Urinary bladder (tissue), 4 donors: Measurements from ENCODE around the gene CPLANE2. TPM values are rescaled to one million over a fixed set of nuclear protein-coding genes. Genes with fewer than 3 reads are reported as not detected.
"Not testable (repeated sequence)": the region's sequence is repeated elsewhere in the genome, so short reads cannot be mapped to it uniquely, and the experiment has no call there.

Experiments
- DNase-seq: peaks from one replicate; pipeline ENCODE4 v3.0.0-alpha.2; 2015; ENCODE audit errors: extremely low spot score
- H3K27ac ChIP-seq: one replicate; pipeline ENCODE4 v1.5.1; 2013; ENCODE audit warnings: low read depth, mild to moderate bottlenecking, moderate library complexity
- H3K36me3 ChIP-seq: one replicate; pipeline ENCODE4 v1.6.1; 2013; ENCODE audit warnings: mild to moderate bottlenecking, moderate library complexity; ENCODE audit not compliant: insufficient read depth
- H3K4me1 ChIP-seq: one replicate; pipeline ENCODE4 v1.6.1; 2013; ENCODE audit warnings: mild to moderate bottlenecking, moderate library complexity; ENCODE audit not compliant: insufficient read depth
- H3K4me3 ChIP-seq: one replicate; pipeline ENCODE4 v1.5.1; 2013; ENCODE audit warnings: low read depth, low read length
- WGBS: extraction: QIAGEN DNeasy Blood & Tissue Kit; methylation state at CpG from one replicate; pipeline ENCODE4 v1.1.7; 2013; 5-methylcytosine and 5-hydroxymethylcytosine counted together
- polyA plus RNA-seq: library from polyadenylated mRNA; stranded (reverse); fragments of 200-250 nt; gene quantifications from one replicate; pipeline ENCODE4 v1.2.3, GENCODE V29; 2013
- total RNA-seq: library from RNA; depleted of rRNA; stranded (reverse); fragments of >200 nt; gene quantifications from one replicate; pipeline ENCODE4 v1.2.3, GENCODE V29; 2014
- donor health status: healthy with polysubstance abuse.
- donor health status: healthy.

The CPLANE2 gene
- total and polyA plus RNA-seq, 2 donors: 3.2 to 8.5 TPM

- DNase-seq: no peak
- WGBS: 92% methylated on average over 35 of the region's 35 CpGs
These were observed 5.4 kb downstream of the CPLANE2 start for GRCh38 chr1:16231331-16232315.

DNA sequence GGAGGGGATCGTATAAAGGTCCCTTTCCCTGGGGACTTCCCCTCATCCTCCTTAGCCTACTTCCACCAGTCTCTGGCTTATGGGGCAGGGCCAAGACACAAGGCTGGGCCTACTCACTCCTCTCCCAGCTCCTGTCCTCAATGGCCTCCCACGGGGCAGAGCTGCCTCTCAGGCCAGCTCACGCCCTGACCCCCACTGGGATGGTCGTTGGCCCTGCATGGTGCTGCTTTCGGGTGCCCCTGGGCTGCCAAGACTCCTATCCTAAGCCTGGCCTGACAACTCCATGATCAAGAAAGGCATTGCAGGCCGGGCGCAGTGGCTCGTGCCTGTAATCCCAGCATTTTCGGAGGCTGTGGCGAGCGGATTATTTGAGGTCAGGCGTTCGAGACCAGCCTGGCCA, 6.2 kb downstream of the CPLANE2 start:
- H3K36me3 ChIP-seq: no peaks in the 10 kb centered on the region
- DNase-seq: no peak
- no peak overlapping the region for H3K27ac ChIP-seq
- H3K4me3 ChIP-seq: no peak overlapping the region
- 91% methylated on average over 13 of the region's 13 CpGs for WGBS
- no peaks in the 10 kb centered on the region for H3K4me1 ChIP-seq

More at GRCh38 chr1:16231331-16232315, 5.4 kb downstream of the CPLANE2 start:
- H3K36me3 ChIP-seq: no peaks in the 10 kb centered on the region
- no peaks in the 10 kb centered on the region for H3K4me1 ChIP-seq
- no peak overlapping the region for H3K27ac ChIP-seq
- H3K4me3 ChIP-seq: no peak overlapping the region

GRCh38 chr1:16229976-16230740, 6.8 kb downstream of the CPLANE2 start:
- WGBS: 83% methylated on average over 13 of the region's 13 CpGs
- Histone ChIP-seq H3K27ac (no peak overlapping the region), H3K4me1 (no peaks in the 10 kb centered on the region), H3K4me3 (no peak overlapping the region), H3K36me3 (no peaks in the 10 kb centered on the region)
- DNase-seq: no peak

DNA sequence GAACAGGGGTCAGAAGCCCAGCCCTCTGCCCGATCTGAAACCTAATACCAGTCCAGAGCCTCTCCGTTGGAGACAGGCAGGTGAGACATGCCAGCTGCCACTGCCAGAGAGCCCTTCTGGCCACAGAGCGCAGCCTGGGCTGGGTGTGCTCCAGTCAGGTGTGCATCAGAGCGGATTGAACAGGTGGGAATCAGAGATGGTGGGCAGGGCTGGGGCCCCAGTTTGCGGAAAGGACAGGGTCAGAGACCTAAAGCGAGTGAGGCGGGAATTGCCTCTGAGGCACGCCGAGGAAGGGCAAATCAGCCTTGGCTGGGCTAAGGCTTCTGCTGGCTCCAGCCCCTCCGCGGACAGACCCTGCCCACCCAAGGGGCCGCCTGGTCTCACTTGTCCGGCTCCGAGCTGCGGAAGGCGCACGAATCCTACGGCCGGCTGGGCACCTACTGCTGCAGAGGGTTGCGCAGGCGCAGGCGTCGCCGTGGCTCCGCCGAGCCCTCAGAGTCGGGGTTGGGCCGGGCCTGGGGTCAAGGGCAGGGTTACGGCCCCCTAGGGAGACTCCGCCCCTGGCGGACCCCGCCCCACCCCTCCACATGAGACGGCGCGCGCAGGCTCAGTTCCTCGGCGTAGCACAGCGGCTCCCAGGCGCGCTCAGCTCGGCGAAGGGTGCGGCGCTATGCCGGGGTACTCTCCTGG, 10.3 kb downstream of the CPLANE2 start:
- 14% methylated on average over 46 of the region's 46 CpGs for WGBS
- no peak for DNase-seq
- H3K36me3 ChIP-seq: no peaks in the 10 kb centered on the region
- no peak overlapping the region for H3K4me3 ChIP-seq
- H3K27ac ChIP-seq: no peak overlapping the region
- H3K4me1 ChIP-seq: no peaks in the 10 kb centered on the region

GRCh38 chr1:16226129-16226489, 10.9 kb downstream of the CPLANE2 start:
- DNase-seq: no peak
- Histone ChIP-seq H3K4me1 (no peaks in the 10 kb centered on the region), H3K36me3 (no peaks in the 10 kb centered on the region), H3K27ac (no peak overlapping the region), H3K4me3 (no peak overlapping the region)
- 92% methylated on average over 7 of the region's 7 CpGs for WGBS

DNA sequence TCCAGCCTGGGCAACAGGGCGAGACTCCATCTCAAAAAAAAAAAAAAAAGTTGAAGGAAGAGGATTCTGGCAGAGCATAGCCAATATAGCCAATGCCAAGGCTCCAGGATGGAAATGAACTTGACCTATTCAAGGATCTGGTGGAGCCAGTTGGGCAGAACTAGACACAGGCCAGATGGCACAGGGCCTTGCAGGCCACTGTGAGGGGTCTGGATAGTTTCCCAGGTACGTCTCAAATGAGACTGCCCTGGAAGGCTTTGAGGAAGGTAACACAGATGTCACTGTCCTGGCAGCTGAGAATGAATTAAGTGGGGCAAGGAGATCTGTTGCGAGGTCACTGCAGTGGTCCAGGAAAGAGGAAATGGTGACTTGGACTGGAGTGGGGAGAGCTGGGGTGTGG, 12.5 kb downstream of the CPLANE2 start:
- DNase-seq: no peak
- no peak overlapping the region for H3K4me3 ChIP-seq
- H3K36me3 ChIP-seq: no peaks in the 10 kb centered on the region
- H3K27ac ChIP-seq: no peak overlapping the region
- no peaks in the 10 kb centered on the region for H3K4me1 ChIP-seq
- 91% methylated on average over 3 of the region's 3 CpGs for WGBS

DNA sequence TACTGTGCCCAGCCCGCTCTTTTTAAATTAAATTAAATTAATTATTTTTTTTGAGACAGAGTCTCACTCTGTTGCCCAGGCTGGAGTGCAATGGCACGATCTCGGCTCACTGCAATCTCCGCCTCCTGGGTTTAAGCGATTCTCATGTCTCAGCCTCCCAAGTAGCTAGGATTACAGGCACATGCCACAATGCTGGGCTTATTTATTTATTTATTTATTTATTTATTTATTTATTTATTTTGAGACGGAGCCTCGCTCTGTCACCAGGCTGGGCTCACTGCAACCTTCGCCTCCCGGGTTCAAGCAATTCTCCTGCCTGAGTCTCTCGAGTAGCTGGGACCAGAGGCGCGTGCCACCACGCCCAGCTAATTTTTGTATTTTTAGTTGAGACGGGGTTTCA, 14.3 kb downstream of the CPLANE2 start:
- H3K4me3 ChIP-seq, H3K36me3 ChIP-seq, H3K27ac ChIP-seq, DNase-seq, H3K4me1 ChIP-seq: not testable (repeated sequence)
- whole genome bisulfite sequencing: 89% methylated on average over 14 of the region's 14 CpGs

DNA sequence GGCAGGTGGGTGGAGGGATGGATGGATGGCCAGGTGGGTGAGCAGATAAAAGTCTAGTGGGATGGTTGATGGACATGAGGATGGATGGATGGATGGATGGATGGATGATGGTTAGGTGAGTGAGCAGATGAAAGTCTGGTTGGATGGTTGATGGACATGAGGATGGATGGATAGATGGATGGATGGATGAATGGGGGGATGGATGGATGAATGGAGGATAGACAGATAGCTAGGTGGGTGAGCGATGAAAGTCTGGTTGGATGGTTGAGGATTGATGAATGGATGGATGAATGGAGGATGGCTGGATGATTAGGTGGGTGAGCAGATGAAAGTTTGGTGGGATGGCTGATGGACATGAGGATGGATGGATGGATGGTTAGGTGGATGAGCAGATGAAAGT, 15.5 kb downstream of the CPLANE2 start:
- DNase-seq: no peak
- H3K4me1 ChIP-seq: no peaks in the 10 kb centered on the region
- no peak overlapping the region for H3K27ac ChIP-seq
- no peak overlapping the region for H3K4me3 ChIP-seq
- 97% methylated on average over 1 of the region's 1 CpG for WGBS
- H3K36me3 ChIP-seq: no peaks in the 10 kb centered on the region

GRCh38 chr1:16219968-16220500, 16.9 kb downstream of the CPLANE2 start:
- 94% methylated on average over 4 of the region's 4 CpGs for WGBS
- Histone ChIP-seq H3K36me3 (no peaks in the 10 kb centered on the region), H3K4me1 (no peaks in the 10 kb centered on the region)

DNA sequence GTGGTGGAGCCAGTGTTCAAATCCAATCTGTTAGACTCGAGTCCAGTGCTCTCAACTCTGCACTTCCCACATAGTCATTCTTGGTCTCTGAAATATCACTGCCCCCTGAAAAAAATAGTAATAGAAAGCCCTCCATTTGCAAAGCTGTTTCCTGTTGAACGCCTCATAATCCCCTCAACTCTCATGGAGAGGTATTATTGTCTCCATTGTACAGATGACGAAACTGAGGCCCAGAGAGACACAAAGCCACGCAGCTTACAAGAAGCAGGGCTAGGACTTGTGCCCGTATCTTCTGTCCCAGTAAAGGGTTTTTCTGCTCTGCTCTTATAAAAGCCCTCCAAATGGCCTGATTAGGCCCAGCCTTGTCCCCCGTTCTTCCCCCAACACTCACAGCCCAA, 18.3 kb downstream of the CPLANE2 start:
- Histone ChIP-seq H3K4me3 (no peak overlapping the region), H3K4me1 (no peaks in the 10 kb centered on the region), H3K27ac (no peak overlapping the region), H3K36me3 (no peaks in the 10 kb centered on the region)
- 95% methylated on average over 6 of the region's 6 CpGs for WGBS
- DNase-seq: no peak

More at GRCh38 chr1:16219968-16220500, 16.9 kb downstream of the CPLANE2 start:
- Histone ChIP-seq H3K4me3 (no peak overlapping the region), H3K27ac (no peak overlapping the region)
- no peak for DNase-seq

GRCh38 chr1:16218014-16218673, 18.8 kb downstream of the CPLANE2 start:
- 85% methylated on average over 12 of the region's 12 CpGs for WGBS
- no peak overlapping the region for H3K4me3 ChIP-seq
- no peaks in the 10 kb centered on the region for H3K4me1 ChIP-seq
- H3K27ac ChIP-seq: no peak overlapping the region
- no peak for DNase-seq
- no peaks in the 10 kb centered on the region for H3K36me3 ChIP-seq

GRCh38 chr1:16217061-16217785, 19.8 kb downstream of the CPLANE2 start:
- 2% methylated on average over 46 of the region's 46 CpGs for WGBS
- DNase-seq: peak; percentile 92
- peak overlapping the region; percentile 34 for H3K4me3 ChIP-seq
- no peaks in the 10 kb centered on the region for H3K36me3 ChIP-seq
- H3K27ac ChIP-seq: peak overlapping the region; percentile 46
- no peaks in the 10 kb centered on the region for H3K4me1 ChIP-seq
